H54 (cell line): ENCODE results near the gene SLC11A1.
A peak's percentile ranks its signal among the peaks of the same experiment; 100 is the strongest.

ENCODE experiments used
- DNase-seq: peaks from one replicate; pipeline ENCODE4 v3.0.0; 2011; ENCODE audit warnings: low spot score, mixed read lengths; ENCODE audit not compliant: insufficient read length
- FAIRE-seq: peaks from 3 replicates; lab custom pipeline; 2011; peaks lifted over from hg19 to GRCh38; lab: Jason Lieb, UNC
- POLR2A ChIP-seq: IDR thresholded peaks from 2 replicates; pipeline ENCODE4 v1.6.1; 2011; ENCODE audit warnings: low read depth, mild to moderate bottlenecking, low read length

The SLC11A1 gene

GRCh38 chr2:218401890-218402289 is 19.8 kb downstream of the SLC11A1 start:
- TF ChIP-seq POLR2A, result no peak
- no peak for FAIRE-seq
- no peak for DNase-seq

- no peak for TF ChIP-seq POLR2A
- DNase-seq, result no peak
- FAIRE-seq, result no peak
Observed at GRCh38 chr2:218402491-218402901, 20.4 kb downstream of the SLC11A1 start.

GRCh38 chr2:218402911-218403411 is 20.9 kb downstream of the SLC11A1 start:
- TF ChIP-seq POLR2A, result no peak
- DNase-seq (no peak), FAIRE-seq (no peak)

GRCh38 chr2:218403810-218404209 is 21.7 kb downstream of the SLC11A1 start:
- FAIRE-seq, result no peak
- no peak for DNase-seq
- TF ChIP-seq POLR2A, result no peak

GRCh38 chr2:218404351-218405085 is 22.4 kb downstream of the SLC11A1 start:
- DNase-seq (no peak), FAIRE-seq (no peak)
- TF ChIP-seq POLR2A, result no peak

GRCh38 chr2:218405086-218405745 is 23.1 kb downstream of the SLC11A1 start:
- TF ChIP-seq POLR2A, result no peak
- no peak for FAIRE-seq

GRCh38 chr2:218405746-218406208 is 23.7 kb downstream of the SLC11A1 start:
- no peak for TF ChIP-seq POLR2A
- FAIRE-seq, result no peak
- DNase-seq, result no peak

More at GRCh38 chr2:218405086-218405745, 23.1 kb downstream of the SLC11A1 start:
- no peak for DNase-seq

- peak; percentile 30 for TF ChIP-seq POLR2A
- no peak for FAIRE-seq
- peak; percentile 95 for DNase-seq
Observed at GRCh38 chr2:218406209-218406948, 24.3 kb downstream of the SLC11A1 start.

- FAIRE-seq (no peak), DNase-seq (no peak)
- TF ChIP-seq POLR2A, result no peak
Observed at GRCh38 chr2:218406949-218407618, 25.0 kb downstream of the SLC11A1 start.

GRCh38 chr2:218407717-218408116 is 25.6 kb downstream of the SLC11A1 start:
- no peak for TF ChIP-seq POLR2A
- DNase-seq (no peak), FAIRE-seq (no peak)

- no peak for DNase-seq
Observed at GRCh38 chr2:218418321-218418716, 36.2 kb downstream of the SLC11A1 start.

GRCh38 chr2:218418717-218419458 is 36.8 kb downstream of the SLC11A1 start, which contains the start of gene VIL1:
Gene VIL1 (plus strand): TSS chr2:218419123. CDS start chr2:218423779, 4,656 bp downstream.
- FAIRE-seq (no peak), DNase-seq (no peak)
- no peak for TF ChIP-seq POLR2A

More at GRCh38 chr2:218418321-218418716, 36.2 kb downstream of the SLC11A1 start:
- TF ChIP-seq POLR2A, result no peak
- no peak for FAIRE-seq

GRCh38 chr2:218419630-218420216 is 37.6 kb downstream of the SLC11A1 start:
- TF ChIP-seq POLR2A, result no peak
- DNase-seq, result no peak
- no peak for FAIRE-seq
